H9 (cell line): ENCODE data around the gene NID1. TPM values are rescaled to one million over a fixed set of nuclear protein-coding genes. Genes with fewer than 3 reads are reported as not detected.

Experiments used
- DNase-seq: peaks from one replicate; pipeline ENCODE4 v3.0.0-alpha.2; 2017
- H2AFZ ChIP-seq: one replicate; pipeline ENCODE4 v1.6.1; 2013; ENCODE audit warnings: mild to moderate bottlenecking, low read length, control low read depth, moderate library complexity
- H2AK5ac ChIP-seq: 2 replicates; pipeline ENCODE4 v1.6.1; 2013; ENCODE audit warnings: low read length, control low read depth, mixed read lengths; ENCODE audit not compliant: insufficient read length
- H2BK120ac ChIP-seq: one replicate; pipeline ENCODE4 v1.6.1; 2013; ENCODE audit warnings: low read depth, mild to moderate bottlenecking, low read length, control low read depth, inconsistent platforms; ENCODE audit not compliant: poor library complexity, severe bottlenecking
- H2BK12ac ChIP-seq: 2 replicates; pipeline ENCODE4 v1.6.1; 2013; ENCODE audit warnings: low read length, control low read depth, mixed read lengths, low read depth; ENCODE audit not compliant: insufficient read length
- H2BK15ac ChIP-seq: 2 replicates; pipeline ENCODE4 v1.6.1; 2013; ENCODE audit warnings: low read depth, low read length, control low read depth
- H2BK20ac ChIP-seq: one replicate; pipeline ENCODE4 v1.6.1; 2013; ENCODE audit warnings: low read depth, mild to moderate bottlenecking, low read length, control low read depth, inconsistent platforms; ENCODE audit not compliant: poor library complexity, severe bottlenecking
- H2BK5ac ChIP-seq: 2 replicates; pipeline ENCODE4 v1.6.1; 2013; ENCODE audit warnings: low read length, control low read depth, mixed read lengths; ENCODE audit not compliant: insufficient read length
- H3K14ac ChIP-seq: 2 replicates; pipeline ENCODE4 v1.6.1; 2013; ENCODE audit warnings: low read length, control low read depth; ENCODE audit not compliant: insufficient read depth
- H3K18ac ChIP-seq: 2 replicates; pipeline ENCODE4 v1.6.1; 2013; ENCODE audit warnings: low read depth, mild to moderate bottlenecking, mixed read lengths, low read length, control low read depth; ENCODE audit not compliant: insufficient read length
- H3K23ac ChIP-seq: 2 replicates; pipeline ENCODE4 v1.6.1; 2013; ENCODE audit warnings: low read length, control low read depth, mixed read lengths, low read depth; ENCODE audit not compliant: insufficient read length
- H3K23me2 ChIP-seq: 2 replicates; pipeline ENCODE4 v1.6.1; 2013; ENCODE audit warnings: low read depth, mild to moderate bottlenecking, mixed read lengths, low read length, control low read depth; ENCODE audit not compliant: insufficient read length, poor library complexity, severe bottlenecking
- H3K27ac ChIP-seq: 2 replicates; pipeline ENCODE4 v1.5.1; 2013; ENCODE audit warnings: low read length, control low read depth, mixed read lengths, low read depth; ENCODE audit not compliant: insufficient read length
- H3K27me3 ChIP-seq: 2 replicates; pipeline ENCODE4 v1.6.1; 2013; ENCODE audit warnings: low read length, control low read depth, inconsistent platforms; ENCODE audit not compliant: insufficient read depth
- H3K4ac ChIP-seq: 2 replicates; pipeline ENCODE4 v1.6.1; 2013; ENCODE audit warnings: low read depth, mild to moderate bottlenecking, control low read depth, inconsistent platforms, low read length, moderate library complexity
- H3K4me1 ChIP-seq: 2 replicates; pipeline ENCODE4 v1.6.1; 2013; ENCODE audit warnings: low read length, control low read depth, inconsistent platforms; ENCODE audit not compliant: insufficient read depth
- H3K4me2 ChIP-seq: 2 replicates; pipeline ENCODE4 v1.6.1; 2013; ENCODE audit warnings: low read length, control low read depth, mixed read lengths; ENCODE audit not compliant: insufficient read length, insufficient read depth
- H3K56ac ChIP-seq: 2 replicates; pipeline ENCODE4 v1.6.1; 2013; ENCODE audit warnings: low read depth, mild to moderate bottlenecking, mixed read lengths, low read length, control low read depth; ENCODE audit not compliant: insufficient read length
- H3K79me1 ChIP-seq: 2 replicates; pipeline ENCODE4 v1.6.1; 2013; ENCODE audit warnings: low read depth, mild to moderate bottlenecking, moderate library complexity, low read length, control low read depth, inconsistent platforms; ENCODE audit not compliant: insufficient read depth, poor library complexity, severe bottlenecking
- H3K79me2 ChIP-seq: 2 replicates; pipeline ENCODE4 v1.6.1; 2013; ENCODE audit warnings: low read length, control low read depth, inconsistent platforms; ENCODE audit not compliant: insufficient read depth
- H3K9ac ChIP-seq: 2 replicates; pipeline ENCODE4 v1.6.1; 2013; ENCODE audit warnings: low read length, control low read depth, mixed read lengths; ENCODE audit not compliant: insufficient read length; ENCODE audit errors: extremely low read depth
- H3K9me3 ChIP-seq: one replicate; pipeline ENCODE4 v1.6.1; 2013; ENCODE audit warnings: low read depth, low read length, inconsistent platforms; ENCODE audit not compliant: control insufficient read depth
- H3T11ph ChIP-seq: one replicate; pipeline ENCODE4 v1.6.1; 2013; ENCODE audit warnings: mild to moderate bottlenecking, low read length, control low read depth, inconsistent platforms
- H4K20me1 ChIP-seq: one replicate; pipeline ENCODE4 v1.6.1; 2013; ENCODE audit not compliant: control insufficient read depth, insufficient read length, insufficient read depth
- H4K5ac ChIP-seq: 2 replicates; pipeline ENCODE4 v1.6.1; 2013; ENCODE audit warnings: low read depth, mild to moderate bottlenecking, mixed read lengths, low read length, control low read depth; ENCODE audit not compliant: insufficient read length
- H4K8ac ChIP-seq: replicated peaks from 2 replicates; pipeline ENCODE4 v1.6.1; 2013; ENCODE audit warnings: low read length, control low read depth, mixed read lengths, low read depth; ENCODE audit not compliant: insufficient read length
- H4K91ac ChIP-seq: 2 replicates; pipeline ENCODE4 v1.6.1; 2013; ENCODE audit warnings: low read depth, mild to moderate bottlenecking, moderate library complexity, mixed read lengths, low read length, control low read depth; ENCODE audit not compliant: insufficient read length
- H3K27ac Mint-ChIP-seq, 3 experiments: 2 replicates in 2 of 3; 3 replicates in 1 of 3; pipeline ENCODE4 v1.8.0; 2020 to 2021; ENCODE audit warnings: mixed read lengths in 3 of 3, mild to moderate bottlenecking in 1 of 3, moderate library complexity in 1 of 3
- H3K27me3 Mint-ChIP-seq: 2 replicates; pipeline ENCODE4 v1.8.0; 2021; ENCODE audit warnings: low read depth, mild to moderate bottlenecking, moderate library complexity, mixed read lengths
- H3K36me3 Mint-ChIP-seq, 3 experiments: 2 replicates in 2 of 3; 3 replicates in 1 of 3; pipeline ENCODE4 v1.8.0; 2020 to 2021; ENCODE audit warnings: low read depth in 3 of 3, mixed read lengths in 3 of 3; ENCODE audit not compliant: insufficient read depth in 1 of 3
- H3K4me1 Mint-ChIP-seq, 2 experiments: 2 replicates each; pipeline ENCODE4 v1.8.0; 2020; ENCODE audit warnings: mixed read lengths in 2 of 2
- H3K4me3 Mint-ChIP-seq, 2 experiments: 2 replicates in 1 of 2; 3 replicates in 1 of 2; pipeline ENCODE4 v1.8.0; 2020 to 2021; ENCODE audit warnings: mild to moderate bottlenecking in 2 of 2, mixed read lengths in 2 of 2, moderate library complexity in 1 of 2
- H3K9me3 Mint-ChIP-seq, 2 experiments: 2 replicates in 1 of 2; 3 replicates in 1 of 2; pipeline ENCODE4 v1.8.0; 2020; ENCODE audit warnings: mild to moderate bottlenecking in 2 of 2, mixed read lengths in 2 of 2, moderate library complexity in 1 of 2
- WGBS: extraction: QIAGEN DNeasy Blood & Tissue Kit; methylation state at CpG from one replicate; pipeline ENCODE4 v1.1.7; 2013; ENCODE audit warnings: missing lambda C conversion rate, low lambda C conversion rate, mixed read lengths; ENCODE audit not compliant: insufficient read length; ENCODE audit errors: extremely low coverage; 5-methylcytosine and 5-hydroxymethylcytosine counted together
- total RNA-seq: library from RNA; stranded (reverse); gene quantifications from 2 replicates; pipeline ENCODE4 v1.2.1, GENCODE V29; 2021
- TF ChIP-seq, protein P1 (sequence below): fragments of 200-600 bp; sonication (generic); conservative IDR thresholded peaks from 3 replicates; pipeline ENCODE4 v1.8.0; 2021; ENCODE audit warnings: antibody characterized with exemption, mild to moderate bottlenecking

NID1 gene
- total RNA-seq, 1 experiment from 2014 or later, result 28.5 TPM

GRCh38 chr1:236079703-236080102 is 14.8 kb upstream of the NID1 start:
- no peak overlapping the region; a peak in 1 of 7 replicates for H3K27ac Mint-ChIP-seq
- H3K9me3 ChIP-seq, result no peaks in the 10 kb centered on the region
- TF ChIP-seq, protein P1, sequence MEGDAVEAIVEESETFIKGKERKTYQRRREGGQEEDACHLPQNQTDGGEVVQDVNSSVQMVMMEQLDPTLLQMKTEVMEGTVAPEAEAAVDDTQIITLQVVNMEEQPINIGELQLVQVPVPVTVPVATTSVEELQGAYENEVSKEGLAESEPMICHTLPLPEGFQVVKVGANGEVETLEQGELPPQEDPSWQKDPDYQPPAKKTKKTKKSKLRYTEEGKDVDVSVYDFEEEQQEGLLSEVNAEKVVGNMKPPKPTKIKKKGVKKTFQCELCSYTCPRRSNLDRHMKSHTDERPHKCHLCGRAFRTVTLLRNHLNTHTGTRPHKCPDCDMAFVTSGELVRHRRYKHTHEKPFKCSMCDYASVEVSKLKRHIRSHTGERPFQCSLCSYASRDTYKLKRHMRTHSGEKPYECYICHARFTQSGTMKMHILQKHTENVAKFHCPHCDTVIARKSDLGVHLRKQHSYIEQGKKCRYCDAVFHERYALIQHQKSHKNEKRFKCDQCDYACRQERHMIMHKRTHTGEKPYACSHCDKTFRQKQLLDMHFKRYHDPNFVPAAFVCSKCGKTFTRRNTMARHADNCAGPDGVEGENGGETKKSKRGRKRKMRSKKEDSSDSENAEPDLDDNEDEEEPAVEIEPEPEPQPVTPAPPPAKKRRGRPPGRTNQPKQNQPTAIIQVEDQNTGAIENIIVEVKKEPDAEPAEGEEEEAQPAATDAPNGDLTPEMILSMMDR, result no peak
- no peak overlapping the region for H3K4ac ChIP-seq
- H2BK15ac ChIP-seq, result no peak overlapping the region
- no peak overlapping the region for H2BK20ac ChIP-seq
- no peak overlapping the region for H2BK12ac ChIP-seq
- H3K14ac ChIP-seq, result no peak overlapping the region
- no peaks in the 10 kb centered on the region for H3K36me3 Mint-ChIP-seq
- H3K18ac ChIP-seq, result no peak overlapping the region
- no peak for DNase-seq
- no peak overlapping the region for H3K9ac ChIP-seq
- H3K9me3 Mint-ChIP-seq, result peaks cover 0 to 2% of the 10 kb centered on the region in 2 experiments; a peak in 2 of 5 replicates
- H4K5ac ChIP-seq, result no peak overlapping the region
- no peak overlapping the region for H2AK5ac ChIP-seq
- no peaks in the 10 kb centered on the region for H3K23me2 ChIP-seq
- H3T11ph ChIP-seq, result no peak overlapping the region
- H3K27ac ChIP-seq, result no peak overlapping the region
- no peaks in the 10 kb centered on the region for H4K20me1 ChIP-seq
- no peak overlapping the region for H2BK120ac ChIP-seq
- no CpG with 5 or more reads among the region's 5 CpGs for WGBS
- no peak overlapping the region for H4K8ac ChIP-seq
- no peak overlapping the region for H2AFZ ChIP-seq
- peaks cover 4 to 5% of the 10 kb centered on the region in 2 experiments; a peak in 1 of 4 replicates for H3K4me1 Mint-ChIP-seq
- H3K27me3 Mint-ChIP-seq, result peaks cover 7% of the 10 kb centered on the region
- no peaks in the 10 kb centered on the region for H3K79me2 ChIP-seq
- H3K4me1 ChIP-seq, result no peaks in the 10 kb centered on the region
- H3K4me2 ChIP-seq, result no peak overlapping the region
- no peak overlapping the region for H3K23ac ChIP-seq
- H2BK5ac ChIP-seq, result no peak overlapping the region
- no peaks in the 10 kb centered on the region for H3K79me1 ChIP-seq
- no peak overlapping the region for H3K4me3 Mint-ChIP-seq
- H3K56ac ChIP-seq, result no peak overlapping the region
- no peaks in the 10 kb centered on the region for H3K27me3 ChIP-seq
- no peak overlapping the region for H4K91ac ChIP-seq
